Measurements from ENCODE around the gene PCLAF. TPM values are rescaled to one million over a fixed set of nuclear protein-coding genes. Genes with fewer than 3 reads are reported as not detected.
"Not testable (repeated sequence)": the region's sequence is repeated elsewhere in the genome, so short reads cannot be mapped to it uniquely, and the experiment has no call there.

Gene PCLAF
- total RNA-seq, 2 experiments from 2014 or later: 41.4 to 97.6 TPM

- no peak for DNase-seq
- no peaks in the 10 kb centered on the region for H3K27me3 Mint-ChIP-seq
- H3K27ac Mint-ChIP-seq: no peak overlapping the region
- H3K4me3 Mint-ChIP-seq: no peak overlapping the region
- peaks cover 27% of the 10 kb centered on the region for H3K36me3 Mint-ChIP-seq (ENCODE audit: low read depth)
- ChIA-PET POLR2A (no interaction called here), CTCF (no interaction called here)
- H3K9me3 Mint-ChIP-seq (ENCODE audit: low read depth): no peaks in the 10 kb centered on the region
- intact Hi-C loops (cut with DNase I, micrococcal nuclease): no loop called here
- no peaks in the 10 kb centered on the region for H3K4me1 Mint-ChIP-seq
- no peak for ATAC-seq
Observed at GRCh38 chr15:64369078-64369607, 12.1 kb downstream of the PCLAF start.

GRCh38 chr15:64361259-64361658 is 20.0 kb downstream of the PCLAF start:
- no peak for ATAC-seq
- Mint-ChIP-seq H3K36me3 (ENCODE audit: low read depth) (peaks cover 13% of the 10 kb centered on the region), H3K9me3 (ENCODE audit: low read depth) (no peaks in the 10 kb centered on the region), H3K27me3 (no peaks in the 10 kb centered on the region), H3K4me3 (no peak overlapping the region), H3K27ac (no peak overlapping the region), H3K4me1 (peaks cover 5% of the 10 kb centered on the region)
- CTCF ChIA-PET: interaction anchor here (1.0 kb wide), 1 partner anchor 151 kb away, joined by 4 read pairs; no protein-coding TSS in a partner anchor
- intact Hi-C loops (cut with DNase I, micrococcal nuclease): no loop called here
- POLR2A ChIA-PET: no interaction called here
- DNase-seq: no peak

GRCh38 chr15:64356710-64357040 is 24.6 kb downstream of the PCLAF start:
- ATAC-seq: no peak
- intact Hi-C loops (cut with DNase I, micrococcal nuclease): loop anchor here (1.0 to 10.0 kb wide), 8 partner anchors 25 to 538 kb away; partner anchors contain the start of genes CIAO2A (in 2 of the 2), PCLAF (in 2 of the 2), PPIB (in 2 of the 2) and TRIP4 (in 2 of the 2)
- Mint-ChIP-seq H3K36me3 (ENCODE audit: low read depth) (peaks cover 5% of the 10 kb centered on the region), H3K27me3 (no peaks in the 10 kb centered on the region), H3K4me1 (peaks cover 15% of the 10 kb centered on the region), H3K27ac (peak overlapping the region; percentile 84), H3K4me3 (peak overlapping the region; percentile 89), H3K9me3 (ENCODE audit: low read depth) (no peaks in the 10 kb centered on the region)
- ChIA-PET POLR2A (no interaction called here), CTCF (interaction anchor here (0.7 to 1.0 kb wide), 2 partner anchors 171 to 317 kb away, joined by 3 read pairs; no protein-coding TSS in a partner anchor)
- no peak for DNase-seq

- peak within 1 kb of the TSS; percentile 84 for H3K27ac Mint-ChIP-seq
- ATAC-seq (peak; percentile 99), DNase-seq (peak; percentile 94)
- no peaks in the 10 kb centered on the region for H3K27me3 Mint-ChIP-seq
- CTCF ChIA-PET: interaction anchor here (0.7 to 1.9 kb wide), 4 partner anchors 151 to 318 kb away, joined by 3 to 4 read pairs (median 4); no protein-coding TSS in a partner anchor
- intact Hi-C loops (cut with DNase I, micrococcal nuclease): loop anchor here (1.0 to 10.0 kb wide), 8 partner anchors 25 to 538 kb away; partner anchors contain the start of genes CIAO2A (in 2 of the 2), PCLAF (in 2 of the 2), PPIB (in 2 of the 2) and TRIP4 (in 2 of the 2)
- peaks cover 17% of the 10 kb centered on the region for H3K4me1 Mint-ChIP-seq
- H3K9me3 Mint-ChIP-seq (ENCODE audit: low read depth): no peaks in the 10 kb centered on the region
- peaks cover 5% of the 10 kb centered on the region for H3K36me3 Mint-ChIP-seq (ENCODE audit: low read depth)
- peak within 1 kb of the TSS; percentile 89 for H3K4me3 Mint-ChIP-seq
- POLR2A ChIA-PET: no interaction called here
Observed at GRCh38 chr15:64355944-64356709, 25.1 kb downstream of the PCLAF start, which contains the start of gene CSNK1G1. Gene CSNK1G1, minus strand, starts transcription at chr15:64356173. Its CDS starts 55,674 bp downstream, at chr15:64300499.

- ATAC-seq: peak; percentile 24
- CTCF ChIA-PET: interaction anchor here (0.7 to 1.9 kb wide), 4 partner anchors 11 to 202 kb away, joined by 3 to 5 read pairs (median 4); no protein-coding TSS in a partner anchor
- Mint-ChIP-seq H3K27ac (peak overlapping the region; percentile 84), H3K9me3 (ENCODE audit: low read depth) (no peaks in the 10 kb centered on the region), H3K36me3 (ENCODE audit: low read depth) (peaks cover 5% of the 10 kb centered on the region), H3K27me3 (no peaks in the 10 kb centered on the region), H3K4me3 (peak overlapping the region; percentile 89), H3K4me1 (peaks cover 19% of the 10 kb centered on the region)
- intact Hi-C loops (cut with DNase I, micrococcal nuclease): loop anchor here in 1 of 2 experiments (10.0 kb wide), 1 partner anchor 261 kb away; the partner anchor contains the start of genes CIAO2A and SNX1
- DNase-seq: peak; percentile 62
- POLR2A ChIA-PET: interaction anchor here (1.1 to 1.5 kb wide), 2 partner anchors 32 to 81 kb away, joined by 3 read pairs; partner anchors contain the start of gene TRIP4
Observed at GRCh38 chr15:64355348-64355943, 25.8 kb downstream of the PCLAF start.

- Mint-ChIP-seq H3K4me3 (peak overlapping the region; percentile 89), H3K36me3 (ENCODE audit: low read depth) (peaks cover 3% of the 10 kb centered on the region), H3K9me3 (ENCODE audit: low read depth) (no peaks in the 10 kb centered on the region), H3K27me3 (no peaks in the 10 kb centered on the region), H3K27ac (peak overlapping the region; percentile 84), H3K4me1 (peaks cover 19% of the 10 kb centered on the region)
- POLR2A ChIA-PET: interaction anchor here (1.0 to 1.5 kb wide), 3 partner anchors 33 to 148 kb away, joined by 3 to 4 read pairs (median 3); partner anchors contain the start of gene TRIP4
- CTCF ChIA-PET: interaction anchor here (0.6 to 1.9 kb wide), 5 partner anchors 10 to 1412 kb away, joined by 3 to 5 read pairs (median 4); no protein-coding TSS in a partner anchor
- no peak for DNase-seq
- no peak for ATAC-seq
- intact Hi-C loops (cut with DNase I, micrococcal nuclease): loop anchor here in 1 of 2 experiments (10.0 kb wide), 1 partner anchor 260 kb away; the partner anchor contains the start of genes CIAO2A and SNX1
Observed at GRCh38 chr15:64354688-64355344, 26.4 kb downstream of the PCLAF start.

GRCh38 chr15:64351265-64351664 is 30.0 kb downstream of the PCLAF start:
- ChIA-PET CTCF (interaction anchor here (1.6 kb wide), 1 partner anchor 154 kb away, joined by 4 read pairs; no protein-coding TSS in a partner anchor), POLR2A (no interaction called here)
- peaks cover 14% of the 10 kb centered on the region for H3K4me1 Mint-ChIP-seq
- ATAC-seq (no peak), DNase-seq (no peak)
- H3K36me3 Mint-ChIP-seq (ENCODE audit: low read depth): peaks cover 17% of the 10 kb centered on the region
- no peak overlapping the region for H3K4me3 Mint-ChIP-seq
- intact Hi-C loops (cut with DNase I, micrococcal nuclease): loop anchor here in 1 of 2 experiments (10.0 kb wide), 1 partner anchor 256 kb away; the partner anchor contains the start of genes CIAO2A and SNX1
- no peaks in the 10 kb centered on the region for H3K27me3 Mint-ChIP-seq
- H3K27ac Mint-ChIP-seq: no peak overlapping the region
- H3K9me3 Mint-ChIP-seq (ENCODE audit: low read depth): no peaks in the 10 kb centered on the region

GRCh38 chr15:64349375-64349774 is 31.9 kb downstream of the PCLAF start:
- ATAC-seq (no peak), DNase-seq (no peak)
- CTCF ChIA-PET: no interaction called here
- no peaks in the 10 kb centered on the region for H3K9me3 Mint-ChIP-seq (ENCODE audit: low read depth)
- intact Hi-C loops (cut with DNase I, micrococcal nuclease): no loop called here
- no peak overlapping the region for H3K4me3 Mint-ChIP-seq
- POLR2A ChIA-PET: no interaction called here
- peaks cover 11% of the 10 kb centered on the region for H3K4me1 Mint-ChIP-seq
- peaks cover 17% of the 10 kb centered on the region for H3K36me3 Mint-ChIP-seq (ENCODE audit: low read depth)
- no peaks in the 10 kb centered on the region for H3K27me3 Mint-ChIP-seq
- H3K27ac Mint-ChIP-seq: no peak overlapping the region

GRCh38 chr15:64348455-64348854 is 32.8 kb downstream of the PCLAF start:
- no peak for ATAC-seq
- intact Hi-C loops (cut with DNase I, micrococcal nuclease): no loop called here
- ChIA-PET CTCF (interaction anchor here (0.7 to 1.0 kb wide), 2 partner anchors 10 to 338 kb away, joined by 3 to 5 read pairs; no protein-coding TSS in a partner anchor), POLR2A (no interaction called here)
- H3K27me3 Mint-ChIP-seq: no peaks in the 10 kb centered on the region
- H3K9me3 Mint-ChIP-seq (ENCODE audit: low read depth): no peaks in the 10 kb centered on the region
- no peak for DNase-seq
- no peak overlapping the region for H3K27ac Mint-ChIP-seq
- peaks cover 11% of the 10 kb centered on the region for H3K4me1 Mint-ChIP-seq
- H3K4me3 Mint-ChIP-seq: no peak overlapping the region
- peaks cover 17% of the 10 kb centered on the region for H3K36me3 Mint-ChIP-seq (ENCODE audit: low read depth)

GRCh38 chr15:64346242-64346641 is 35.0 kb downstream of the PCLAF start:
- DNase-seq; H3K27ac Mint-ChIP-seq; CTCF ChIA-PET; intact Hi-C loops (cut with DNase I, micrococcal nuclease); ATAC-seq; POLR2A ChIA-PET; H3K4me3 Mint-ChIP-seq; H3K9me3 Mint-ChIP-seq (ENCODE audit: low read depth); H3K27me3 Mint-ChIP-seq: not testable (repeated sequence)
- Mint-ChIP-seq H3K4me1 (peaks cover 14% of the 10 kb centered on the region), H3K36me3 (ENCODE audit: low read depth) (peaks cover 29% of the 10 kb centered on the region)

Data from activated CD4-positive, alpha-beta T cell treated with anti-CD3 and anti-CD28 coated beads for 36 hours (primary cell).